Measurements from ENCODE around the gene HOXC9. TPM values are rescaled to one million over a fixed set of nuclear protein-coding genes. Genes with fewer than 3 reads are reported as not detected.

The HOXC9 gene
- total and polyA plus RNA-seq, 2 of the 8 experiments (the other 6 are each of a cell fraction or from before 2014, with no cell fraction given): not detected

DNA sequence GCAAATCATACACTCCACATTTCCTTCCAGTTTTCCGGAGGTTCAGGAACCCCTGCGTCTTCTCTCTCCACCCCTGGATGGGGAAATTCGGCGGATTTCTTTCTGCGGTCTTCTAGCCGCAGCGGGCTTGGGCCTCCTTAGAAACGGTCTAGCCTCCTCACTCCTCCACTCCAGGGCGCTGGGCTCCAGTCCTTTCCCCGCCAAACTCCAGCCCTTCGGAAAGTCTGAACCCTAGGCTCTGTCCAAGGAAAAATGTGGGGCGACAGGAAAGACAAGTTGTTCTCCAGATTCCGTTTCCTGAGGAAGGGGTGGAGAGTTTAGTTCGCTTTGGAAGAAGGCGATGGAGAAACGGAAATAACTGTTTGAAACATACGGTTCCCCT, 16.4 kb upstream of the HOXC9 start:
- H3K56ac ChIP-seq (replicated peaks; ENCODE audit: insufficient read length, low read depth, low read length): no peak overlapping the region
- H3K23me2 ChIP-seq (ENCODE audit: low read depth, low read length): no peaks in the 10 kb centered on the region; the same call in 1 of the 2 replicates
- H2BK5ac ChIP-seq (ENCODE audit: low read depth, low read length): no peak overlapping the region
- H3K4me2 ChIP-seq (ENCODE audit: insufficient read depth in 1 of 2, low read depth in 2 of 2, low read length in 2 of 2): no peak overlapping the region
- H2AK5ac ChIP-seq (ENCODE audit: low read depth, low read length): no peak overlapping the region
- no peak overlapping the region for H3K18ac ChIP-seq (ENCODE audit: extremely low read depth, low read length)
- no peak overlapping the region for H2BK120ac ChIP-seq (replicated peaks; ENCODE audit: low read depth, low read length)
- H3K27me3 ChIP-seq (replicated peaks in 1 of 4; ENCODE audit: control insufficient read depth in 3 of 4, extremely low read depth in 1 of 4, insufficient read depth in 3 of 4, low read length in 3 of 4): peaks cover 91 to 99% (median 97%) of the 10 kb centered on the region in 4 experiments
- DNase-seq (ENCODE audit: low read depth in 1 of 2, low spot score in 2 of 2) (no peak), FAIRE-seq (no peak)
- H4K20me1 ChIP-seq (replicated peaks in 1 of 2; ENCODE audit: control insufficient read depth in 1 of 2, insufficient read depth in 2 of 2, low read length in 2 of 2): peaks cover 17 to 34% of the 10 kb centered on the region in 2 experiments
- H2BK12ac ChIP-seq (ENCODE audit: low read depth, low read length): no peak overlapping the region
- H4K8ac ChIP-seq (ENCODE audit: extremely low read depth, insufficient read depth, low read length): no peak overlapping the region
- CTCF ChIA-PET (ENCODE audit: partially characterized antibody): interaction anchor here (3.4 to 5.8 kb wide), 5 partner anchors 21 to 231 kb away, joined by 20 to 91 read pairs (median 40); partner anchors contain the start of genes HOXC12, HOXC8 and HOXC9
- no peak overlapping the region for H3K14ac ChIP-seq (ENCODE audit: insufficient read length)
- H3K27ac ChIP-seq (ENCODE audit: low read depth, low read length): no peak overlapping the region
- no peak for TF ChIP-seq KDM1A (IDR thresholded peaks at IDR 0.05; ENCODE audit: borderline replicate concordance, low read length)
- TF ChIP-seq SUZ12 (IDR thresholded peaks at IDR 0.05; ENCODE audit: low read length): peak; percentile 94
- peak; percentile 90 for TF ChIP-seq EZH2 (IDR thresholded peaks at IDR 0.05; ENCODE audit: low read depth, low read length, severe bottlenecking)
- H3K23ac ChIP-seq (ENCODE audit: insufficient read length): no peak overlapping the region
- POLR2A ChIA-PET (ENCODE audit: partially characterized antibody): no interaction called here
- no peak overlapping the region for H2BK20ac ChIP-seq (ENCODE audit: low read length)
- peaks cover 0 to 9% of the 10 kb centered on the region in 2 experiments; a peak in 1 of 4 replicates for H3K9me3 ChIP-seq (ENCODE audit: insufficient read depth in 2 of 2, low read depth in 1 of 2, low read length in 1 of 2)
- H3K36me3 ChIP-seq (ENCODE audit: control insufficient read depth in 2 of 4, insufficient read depth in 4 of 4, low read length in 3 of 4): peaks cover 0 to 8% (median 0%) of the 10 kb centered on the region in 4 experiments; a peak in 1 of 8 replicates
- no peak overlapping the region for H3K4me3 ChIP-seq (ENCODE audit: extremely low read depth in 1 of 4, insufficient read depth in 2 of 4, low read depth in 3 of 4, low read length in 4 of 4)
- no peak overlapping the region for H3K9ac ChIP-seq (replicated peaks in 1 of 4; ENCODE audit: extremely low read depth in 1 of 4, low read depth in 3 of 4, low read length in 3 of 4)
- 17% methylated on average over 17 of the region's 17 CpGs; no CpG with 5 or more reads in 1 of the 2 experiments for WGBS, 2 experiments (ENCODE audit: extremely low coverage in 1 of 2, insufficient coverage in 1 of 2, insufficient read length in 1 of 2, insufficient replicate concordance in 2 of 2, low coverage in 1 of 2, low lambda C conversion rate in 2 of 2, missing lambda C conversion rate in 1 of 2)
- H4K5ac ChIP-seq (ENCODE audit: insufficient read length, low read depth, low read length): no peak overlapping the region
- no peak overlapping the region for H4K91ac ChIP-seq (replicated peaks; ENCODE audit: insufficient read length, low read length)
- no peaks in the 10 kb centered on the region for H3K79me2 ChIP-seq (ENCODE audit: control insufficient read depth in 1 of 2, insufficient read depth in 2 of 2, low read length in 2 of 2)
- H2BK15ac ChIP-seq (ENCODE audit: low read length): no peak overlapping the region
- H3K4me1 ChIP-seq (replicated peaks in 1 of 4; ENCODE audit: control insufficient read depth in 3 of 4, insufficient read depth in 4 of 4, low read length in 3 of 4): peaks cover 0 to 6% (median 3%) of the 10 kb centered on the region in 4 experiments; a peak in 4 of 7 replicates
- H3K79me1 ChIP-seq (ENCODE audit: low read depth, low read length): no peaks in the 10 kb centered on the region
- no peak overlapping the region for H3K4ac ChIP-seq (replicated peaks; ENCODE audit: insufficient read length, low read depth, low read length)
- H2AFZ ChIP-seq (ENCODE audit: low read length): no peak overlapping the region
